HEK293 (cell line): ENCODE results near the gene RPRD2.

Experiments used
- GLI2 ChIP-seq: fragments of 450-650 bp; formaldehyde crosslinking; IDR thresholded peaks from 2 replicates; pipeline ENCODE4; 2017; ENCODE audit warnings: missing biosample characterization, missing genetic modification characterization, low read depth, borderline replicate concordance
- PBX3 ChIP-seq: sonication (generic); formaldehyde crosslinking; IDR thresholded peaks from 2 replicates; pipeline ENCODE4 v1.8.1; 2022; ENCODE audit warnings: mild to moderate bottlenecking, moderate library complexity, missing genetic modification reagents
- PRDM1 ChIP-seq: fragments of 450-650 bp; formaldehyde crosslinking; IDR thresholded peaks from 2 replicates; pipeline ENCODE4; 2016; ENCODE audit warnings: missing biosample characterization, missing genetic modification characterization
- SCRT2 ChIP-seq: fragments of 450-650 bp; formaldehyde crosslinking; IDR thresholded peaks from 2 replicates; pipeline ENCODE4 v1.5.1; 2016; ENCODE audit warnings: missing biosample characterization, missing genetic modification characterization
- SP7 ChIP-seq: fragments of 450-650 bp; formaldehyde crosslinking; IDR thresholded peaks from 2 replicates; pipeline ENCODE4 v1.5.1; 2016; ENCODE audit warnings: missing biosample characterization, missing genetic modification characterization
- TSHZ1 ChIP-seq: fragments of 450-650 bp; formaldehyde crosslinking; IDR thresholded peaks from 2 replicates; pipeline ENCODE4 v1.5.1; 2016; ENCODE audit warnings: missing biosample characterization, missing genetic modification characterization, borderline replicate concordance
- YY1 ChIP-seq: fragments of 450-650 bp; formaldehyde crosslinking; IDR thresholded peaks from 2 replicates; pipeline ENCODE4 v1.5.1; 2018; ENCODE audit warnings: missing biosample characterization, missing genetic modification characterization
- ZNF157 ChIP-seq: fragments of 450-650 bp; formaldehyde crosslinking; IDR thresholded peaks from 2 replicates; pipeline ENCODE4 v1.5.1; 2016; ENCODE audit warnings: missing biosample characterization, missing genetic modification characterization
- ZNF202 ChIP-seq: fragments of 450-650 bp; formaldehyde crosslinking; IDR thresholded peaks from 2 replicates; pipeline ENCODE4 v1.5.1; 2016; ENCODE audit warnings: missing biosample characterization, missing genetic modification characterization, borderline replicate concordance
- ZNF24 ChIP-seq: fragments of 450-650 bp; formaldehyde crosslinking; IDR thresholded peaks from 2 replicates; pipeline ENCODE4 v1.5.1; 2016; ENCODE audit warnings: missing biosample characterization, missing genetic modification characterization
- ZNF311 ChIP-seq: fragments of 450-650 bp; formaldehyde crosslinking; IDR thresholded peaks from 2 replicates; pipeline ENCODE4 v1.5.1; 2017; ENCODE audit warnings: missing biosample characterization, missing genetic modification characterization, borderline replicate concordance
- ZNF354C ChIP-seq: fragments of 450-650 bp; formaldehyde crosslinking; IDR thresholded peaks from 2 replicates; pipeline ENCODE4 v1.5.1; 2016; ENCODE audit warnings: missing biosample characterization, missing genetic modification characterization, low read depth, borderline replicate concordance
- ZNF555 ChIP-seq: fragments of 450-650 bp; formaldehyde crosslinking; conservative IDR thresholded peaks from 2 replicates; pipeline ENCODE4 v1.5.1; 2017; ENCODE audit warnings: missing biosample characterization, mild to moderate bottlenecking, missing genetic modification characterization, inconsistent platforms
- ZNF571 ChIP-seq: fragments of 450-650 bp; formaldehyde crosslinking; IDR thresholded peaks from 2 replicates; pipeline ENCODE4 v1.5.0; 2017; ENCODE audit warnings: missing biosample characterization, missing genetic modification characterization
- ZNF600 ChIP-seq: fragments of 450-650 bp; formaldehyde crosslinking; IDR thresholded peaks from 2 replicates; pipeline ENCODE4 v1.5.1; 2016; ENCODE audit warnings: missing biosample characterization, missing genetic modification characterization
- ZNF610 ChIP-seq: fragments of 450-650 bp; formaldehyde crosslinking; IDR thresholded peaks from 2 replicates; pipeline ENCODE4 v1.5.1; 2016; ENCODE audit warnings: missing biosample characterization, missing genetic modification characterization, borderline replicate concordance
- ZNF660 ChIP-seq: fragments of 450-650 bp; IDR thresholded peaks from 2 replicates; pipeline ENCODE4 v1.5.1; 2018; ENCODE audit warnings: missing biosample characterization, mild to moderate bottlenecking, missing genetic modification characterization
- ZNF670 ChIP-seq: fragments of 450-650 bp; formaldehyde crosslinking; IDR thresholded peaks from 2 replicates; pipeline ENCODE4 v1.5.1; 2016; ENCODE audit warnings: missing biosample characterization, missing genetic modification characterization, low read depth
- ZNF830 ChIP-seq: fragments of 450-650 bp; IDR thresholded peaks from 2 replicates; pipeline ENCODE4 v1.5.0; 2018; ENCODE audit warnings: missing biosample characterization, missing genetic modification characterization, low read depth, mild to moderate bottlenecking, moderate library complexity
- TF ChIP-seq, protein P1 (sequence below): fragments of 450-650 bp; formaldehyde crosslinking; IDR thresholded peaks from 2 replicates; pipeline ENCODE4 v1.5.1; 2016; ENCODE audit warnings: missing biosample characterization, missing genetic modification characterization
- TF ChIP-seq, protein P2 (sequence below): fragments of 450-650 bp; formaldehyde crosslinking; IDR thresholded peaks from 2 replicates; pipeline ENCODE4 v1.5.1; 2016; ENCODE audit warnings: missing biosample characterization, missing genetic modification characterization, low read depth
- TF ChIP-seq, protein P3 (sequence below): fragments of 450-650 bp; formaldehyde crosslinking; optimal IDR thresholded peaks from 2 replicates; pipeline ENCODE3; 2016; ENCODE audit warnings: missing biosample characterization, mild to moderate bottlenecking, missing genetic modification characterization
- TF ChIP-seq, protein P4 (sequence below): fragments of 450-650 bp; formaldehyde crosslinking; IDR thresholded peaks from 2 replicates; pipeline ENCODE4 v1.5.1; 2016; ENCODE audit warnings: missing biosample characterization, missing genetic modification characterization, borderline replicate concordance

Gene RPRD2

DNA sequence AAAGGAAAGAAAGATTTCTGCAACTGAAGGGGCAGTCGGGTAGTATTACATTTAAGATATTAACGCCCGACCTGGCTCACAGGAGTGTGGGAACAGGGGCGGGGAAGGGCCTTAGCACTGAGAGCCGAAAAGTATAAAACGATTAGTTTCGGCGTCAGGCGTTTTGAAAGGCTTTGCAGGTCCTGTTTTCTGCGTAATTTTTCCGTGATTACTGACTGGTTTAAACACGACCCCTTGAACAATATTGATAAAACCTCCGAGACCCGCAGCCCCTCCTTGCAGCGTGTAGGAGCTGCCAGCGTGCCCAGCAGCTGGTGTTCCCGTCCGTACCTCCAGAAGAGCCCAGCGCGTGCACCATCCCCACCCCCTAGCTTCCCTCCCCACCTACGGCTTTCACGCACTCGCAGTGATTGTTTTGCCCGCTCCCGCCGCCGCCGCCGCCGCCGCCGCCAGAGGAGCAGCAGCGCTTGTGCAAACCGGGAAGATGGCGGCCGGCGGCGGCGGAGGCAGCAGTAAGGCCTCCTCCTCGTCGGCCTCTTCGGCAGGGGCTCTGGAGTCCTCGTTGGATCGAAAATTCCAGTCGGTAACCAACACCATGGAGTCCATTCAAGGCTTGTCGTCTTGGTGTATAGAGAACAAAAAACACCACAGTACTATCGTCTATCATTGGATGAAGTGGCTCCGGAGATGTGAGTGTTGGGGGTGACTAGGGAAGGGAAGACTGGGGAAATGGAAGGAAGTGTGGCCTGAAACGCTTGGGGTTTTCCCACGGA, 470 bp downstream of the RPRD2 start (continued):
- TF ChIP-seq, protein P1, sequence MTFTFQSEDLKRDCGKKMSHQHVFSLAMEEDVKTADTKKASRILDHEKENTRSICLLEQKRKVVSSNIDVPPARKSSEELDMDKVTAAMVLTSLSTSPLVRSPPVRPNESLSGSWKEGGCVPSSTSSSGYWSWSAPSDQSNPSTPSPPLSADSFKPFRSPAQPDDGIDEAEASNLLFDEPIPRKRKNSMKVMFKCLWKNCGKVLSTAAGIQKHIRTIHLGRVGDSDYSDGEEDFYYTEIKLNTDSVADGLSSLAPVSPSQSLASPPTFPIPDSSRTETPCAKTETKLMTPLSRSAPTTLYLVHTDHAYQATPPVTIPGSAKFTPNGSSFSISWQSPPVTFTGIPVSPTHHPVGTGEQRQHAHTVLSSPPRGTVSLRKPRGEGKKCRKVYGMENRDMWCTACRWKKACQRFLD (tag by site-specific recombination): no peak
- TF ChIP-seq ZNF610 (tag by site-specific recombination): 0 out of 2 replicates have a peak, but pooled peaks have one; percentile 28
- peak; percentile 54 for TF ChIP-seq SP7 (tag by site-specific recombination)
- TF ChIP-seq, protein P2, sequence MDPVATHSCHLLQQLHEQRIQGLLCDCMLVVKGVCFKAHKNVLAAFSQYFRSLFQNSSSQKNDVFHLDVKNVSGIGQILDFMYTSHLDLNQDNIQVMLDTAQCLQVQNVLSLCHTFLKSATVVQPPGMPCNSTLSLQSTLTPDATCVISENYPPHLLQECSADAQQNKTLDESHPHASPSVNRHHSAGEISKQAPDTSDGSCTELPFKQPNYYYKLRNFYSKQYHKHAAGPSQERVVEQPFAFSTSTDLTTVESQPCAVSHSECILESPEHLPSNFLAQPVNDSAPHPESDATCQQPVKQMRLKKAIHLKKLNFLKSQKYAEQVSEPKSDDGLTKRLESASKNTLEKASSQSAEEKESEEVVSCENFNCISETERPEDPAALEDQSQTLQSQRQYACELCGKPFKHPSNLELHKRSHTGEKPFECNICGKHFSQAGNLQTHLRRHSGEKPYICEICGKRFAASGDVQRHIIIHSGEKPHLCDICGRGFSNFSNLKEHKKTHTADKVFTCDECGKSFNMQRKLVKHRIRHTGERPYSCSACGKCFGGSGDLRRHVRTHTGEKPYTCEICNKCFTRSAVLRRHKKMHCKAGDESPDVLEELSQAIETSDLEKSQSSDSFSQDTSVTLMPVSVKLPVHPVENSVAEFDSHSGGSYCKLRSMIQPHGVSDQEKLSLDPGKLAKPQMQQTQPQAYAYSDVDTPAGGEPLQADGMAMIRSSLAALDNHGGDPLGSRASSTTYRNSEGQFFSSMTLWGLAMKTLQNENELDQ (tag by site-specific recombination): no peak
- peak; percentile 59; the same call in 1 of the 2 replicates for TF ChIP-seq ZNF600 (tag by site-specific recombination)
- TF ChIP-seq ZNF670 (tag by site-specific recombination): no peak
- TF ChIP-seq ZNF354C (tag by site-specific recombination): no peak
- TF ChIP-seq TSHZ1: no peak
- TF ChIP-seq ZNF202 (tag by site-specific recombination): no peak
- TF ChIP-seq ZNF830: no peak
- no peak for TF ChIP-seq SCRT2 (tag by site-specific recombination)
- TF ChIP-seq, protein P3, sequence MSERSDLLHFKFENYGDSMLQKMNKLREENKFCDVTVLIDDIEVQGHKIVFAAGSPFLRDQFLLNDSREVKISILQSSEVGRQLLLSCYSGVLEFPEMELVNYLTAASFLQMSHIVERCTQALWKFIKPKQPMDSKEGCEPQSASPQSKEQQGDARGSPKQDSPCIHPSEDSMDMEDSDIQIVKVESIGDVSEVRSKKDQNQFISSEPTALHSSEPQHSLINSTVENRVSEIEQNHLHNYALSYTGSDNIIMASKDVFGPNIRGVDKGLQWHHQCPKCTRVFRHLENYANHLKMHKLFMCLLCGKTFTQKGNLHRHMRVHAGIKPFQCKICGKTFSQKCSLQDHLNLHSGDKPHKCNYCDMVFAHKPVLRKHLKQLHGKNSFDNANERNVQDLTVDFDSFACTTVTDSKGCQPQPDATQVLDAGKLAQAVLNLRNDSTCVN (tag by site-specific recombination): peak; percentile 89
- TF ChIP-seq GLI2 (tag by site-specific recombination): no peak
- TF ChIP-seq YY1 (tag by site-specific recombination): peak; percentile 84
- no peak for TF ChIP-seq ZNF157
- TF ChIP-seq ZNF555 (tag by site-specific recombination): no peak
- TF ChIP-seq PBX3 (CRISPR knock-in tag): no peak
- TF ChIP-seq ZNF24 (tag by site-specific recombination): 0 out of 2 replicates have a peak, but pooled peaks have one; percentile 48
- peak; percentile 81 for TF ChIP-seq ZNF660
- TF ChIP-seq ZNF571 (tag by site-specific recombination): no peak
- TF ChIP-seq PRDM1 (tag by site-specific recombination): no peak
- TF ChIP-seq ZNF311: no peak
- TF ChIP-seq, protein P4, sequence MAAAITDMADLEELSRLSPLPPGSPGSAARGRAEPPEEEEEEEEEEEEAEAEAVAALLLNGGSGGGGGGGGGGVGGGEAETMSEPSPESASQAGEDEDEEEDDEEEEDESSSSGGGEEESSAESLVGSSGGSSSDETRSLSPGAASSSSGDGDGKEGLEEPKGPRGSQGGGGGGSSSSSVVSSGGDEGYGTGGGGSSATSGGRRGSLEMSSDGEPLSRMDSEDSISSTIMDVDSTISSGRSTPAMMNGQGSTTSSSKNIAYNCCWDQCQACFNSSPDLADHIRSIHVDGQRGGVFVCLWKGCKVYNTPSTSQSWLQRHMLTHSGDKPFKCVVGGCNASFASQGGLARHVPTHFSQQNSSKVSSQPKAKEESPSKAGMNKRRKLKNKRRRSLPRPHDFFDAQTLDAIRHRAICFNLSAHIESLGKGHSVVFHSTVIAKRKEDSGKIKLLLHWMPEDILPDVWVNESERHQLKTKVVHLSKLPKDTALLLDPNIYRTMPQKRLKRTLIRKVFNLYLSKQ (tag by site-specific recombination): no peak
